ENCODE results near the gene CCL7.

Gene CCL7

GRCh38 chr17:34307110-34307509 is 37.1 kb downstream of the CCL7 start:
- DNase-seq (ENCODE audit: low spot score): no peak
- Mint-ChIP-seq H3K9me3 (no peaks in the 10 kb centered on the region), H3K4me3 (no peak overlapping the region), H3K27ac (no peak overlapping the region), H3K36me3 (ENCODE audit: low read depth) (no peaks in the 10 kb centered on the region), H3K4me1 (ENCODE audit: low read depth) (peaks cover 2% of the 10 kb centered on the region), H3K27me3 (ENCODE audit: low read depth) (peaks cover 17% of the 10 kb centered on the region)

GRCh38 chr17:34308371-34308770 is 38.4 kb downstream of the CCL7 start:
- Mint-ChIP-seq H3K4me3 (no peak overlapping the region), H3K9me3 (no peaks in the 10 kb centered on the region), H3K36me3 (ENCODE audit: low read depth) (no peaks in the 10 kb centered on the region), H3K27ac (no peak overlapping the region), H3K27me3 (ENCODE audit: low read depth) (peaks cover 13% of the 10 kb centered on the region), H3K4me1 (ENCODE audit: low read depth) (peaks cover 2% of the 10 kb centered on the region)
- DNase-seq (ENCODE audit: low spot score): no peak

GRCh38 chr17:34311291-34311690 is 41.3 kb downstream of the CCL7 start:
- Mint-ChIP-seq H3K27me3 (ENCODE audit: low read depth) (peaks cover 34% of the 10 kb centered on the region), H3K9me3 (no peaks in the 10 kb centered on the region)

DNA sequence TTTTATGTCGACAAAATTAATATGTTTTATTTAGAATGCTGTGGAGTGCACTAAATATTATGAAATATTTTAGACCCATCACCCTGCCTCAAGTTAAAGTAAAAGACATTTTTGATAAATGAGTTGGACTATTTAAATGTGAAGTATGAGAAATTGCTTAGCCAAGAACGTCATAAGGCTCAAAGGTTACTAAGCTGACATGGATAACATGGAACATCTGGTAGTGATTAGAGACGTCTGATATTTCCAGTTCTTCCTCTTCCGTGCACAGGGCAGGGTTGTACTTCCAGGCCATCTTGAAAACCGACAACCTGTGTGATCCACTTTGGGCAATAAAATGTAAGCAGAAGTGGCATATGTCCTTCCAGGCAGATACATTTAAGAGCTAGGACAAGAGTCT is 42.1 kb downstream of the CCL7 start:
- no peaks in the 10 kb centered on the region for H3K36me3 Mint-ChIP-seq (ENCODE audit: low read depth)
- H3K4me3 Mint-ChIP-seq: no peak overlapping the region
- no peak overlapping the region for H3K27ac Mint-ChIP-seq
- peaks cover 2% of the 10 kb centered on the region for H3K4me1 Mint-ChIP-seq (ENCODE audit: low read depth)
- H3K9me3 Mint-ChIP-seq: no peaks in the 10 kb centered on the region
- no peak for DNase-seq (ENCODE audit: low spot score)
- peaks cover 33% of the 10 kb centered on the region for H3K27me3 Mint-ChIP-seq (ENCODE audit: low read depth)

More at GRCh38 chr17:34311291-34311690, 41.3 kb downstream of the CCL7 start:
- Mint-ChIP-seq H3K27ac (no peak overlapping the region), H3K4me1 (ENCODE audit: low read depth) (peaks cover 2% of the 10 kb centered on the region), H3K36me3 (ENCODE audit: low read depth) (no peaks in the 10 kb centered on the region), H3K4me3 (no peak overlapping the region)
- DNase-seq (ENCODE audit: low spot score): no peak

DNA sequence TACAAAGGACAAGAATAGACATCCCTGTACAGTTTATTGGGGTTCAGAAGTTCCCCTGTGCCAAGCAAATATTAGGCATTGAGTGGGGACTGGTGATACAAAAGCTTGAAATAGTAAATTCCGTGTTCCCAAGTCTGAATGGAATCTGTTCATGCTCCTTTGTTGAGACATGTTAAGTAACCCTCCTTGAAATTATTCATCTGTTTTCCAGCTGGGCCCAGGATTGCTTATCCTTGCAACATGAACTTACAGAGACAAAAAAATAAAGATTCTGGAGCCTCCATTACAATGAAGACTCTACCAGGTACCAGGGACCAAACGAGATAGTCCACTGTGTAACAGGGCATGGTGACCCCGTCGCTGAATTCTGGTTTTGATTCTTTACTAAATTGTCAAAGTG is 43.1 kb downstream of the CCL7 start:
- Mint-ChIP-seq H3K4me1 (ENCODE audit: low read depth) (no peaks in the 10 kb centered on the region), H3K4me3 (no peak overlapping the region), H3K9me3 (no peaks in the 10 kb centered on the region), H3K36me3 (ENCODE audit: low read depth) (no peaks in the 10 kb centered on the region), H3K27ac (no peak overlapping the region), H3K27me3 (ENCODE audit: low read depth) (peaks cover 33% of the 10 kb centered on the region)
- DNase-seq (ENCODE audit: low spot score): no peak

DNA sequence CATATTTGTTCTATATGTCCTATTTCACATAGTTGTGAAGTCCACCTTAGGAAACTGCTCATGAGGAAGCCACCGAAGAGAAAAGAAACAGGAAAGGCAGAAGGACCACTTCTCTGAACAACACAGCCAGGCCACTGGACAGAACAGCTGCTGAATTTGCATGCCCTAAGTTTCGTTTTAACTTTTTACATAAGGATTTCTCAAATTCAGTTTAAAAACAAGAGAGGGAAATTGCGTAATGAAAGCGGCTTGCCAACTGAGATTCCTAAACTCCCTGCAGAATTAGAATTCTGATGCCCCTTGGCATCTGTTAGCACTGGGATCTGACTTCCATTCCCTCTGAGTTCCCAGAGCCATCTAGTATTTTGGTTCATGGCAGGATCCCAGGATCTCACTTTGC is 44.3 kb downstream of the CCL7 start:
- DNase-seq (ENCODE audit: low spot score): no peak
- Mint-ChIP-seq H3K27me3 (ENCODE audit: low read depth) (peaks cover 31% of the 10 kb centered on the region), H3K27ac (no peak overlapping the region), H3K4me1 (ENCODE audit: low read depth) (no peaks in the 10 kb centered on the region), H3K4me3 (no peak overlapping the region), H3K36me3 (ENCODE audit: low read depth) (no peaks in the 10 kb centered on the region), H3K9me3 (no peaks in the 10 kb centered on the region)

DNA sequence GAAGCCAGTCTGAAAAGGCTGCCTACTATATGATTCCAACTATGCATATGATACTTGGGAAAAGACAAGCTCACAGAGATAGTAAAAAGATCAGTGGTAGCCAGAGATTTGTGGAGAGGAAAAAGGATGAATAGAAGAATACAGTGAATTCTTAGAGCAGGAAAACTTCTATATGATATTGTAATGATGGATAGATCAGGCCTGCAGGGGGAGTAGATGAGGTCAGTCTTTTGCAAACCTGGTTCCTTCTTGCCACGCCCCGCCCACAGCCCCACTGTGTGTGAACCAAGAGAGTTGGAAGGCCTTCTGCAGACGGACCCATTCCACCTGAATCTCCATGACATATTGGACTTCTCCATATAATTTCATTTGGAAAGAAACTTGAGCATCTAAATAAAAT is 48.5 kb downstream of the CCL7 start:
- no peaks in the 10 kb centered on the region for H3K9me3 Mint-ChIP-seq
- H3K27me3 Mint-ChIP-seq (ENCODE audit: low read depth): peaks cover 24% of the 10 kb centered on the region
- H3K27ac Mint-ChIP-seq: no peak overlapping the region
- no peaks in the 10 kb centered on the region for H3K36me3 Mint-ChIP-seq (ENCODE audit: low read depth)
- no peak overlapping the region for H3K4me3 Mint-ChIP-seq
- DNase-seq (ENCODE audit: low spot score): peak; percentile 10
- H3K4me1 Mint-ChIP-seq (ENCODE audit: low read depth): no peaks in the 10 kb centered on the region

- Mint-ChIP-seq H3K4me3 (no peak within 1 kb of the TSS), H3K27ac (no peak within 1 kb of the TSS), H3K9me3 (no peaks in the 10 kb centered on the region), H3K36me3 (ENCODE audit: low read depth) (no peaks in the 10 kb centered on the region), H3K27me3 (ENCODE audit: low read depth) (peaks cover 25% of the 10 kb centered on the region), H3K4me1 (ENCODE audit: low read depth) (no peaks in the 10 kb centered on the region)
- DNase-seq (ENCODE audit: low spot score): no peak
These were observed 49.0 kb downstream of the CCL7 start, which contains the start of gene CCL8 for GRCh38 chr17:34319039-34319483. CCL8 (plus strand) TSS chr17:34319435; CDS start chr17:34319502, 67 bp downstream.
